ENCODE data around the gene CDH10.

DNA sequence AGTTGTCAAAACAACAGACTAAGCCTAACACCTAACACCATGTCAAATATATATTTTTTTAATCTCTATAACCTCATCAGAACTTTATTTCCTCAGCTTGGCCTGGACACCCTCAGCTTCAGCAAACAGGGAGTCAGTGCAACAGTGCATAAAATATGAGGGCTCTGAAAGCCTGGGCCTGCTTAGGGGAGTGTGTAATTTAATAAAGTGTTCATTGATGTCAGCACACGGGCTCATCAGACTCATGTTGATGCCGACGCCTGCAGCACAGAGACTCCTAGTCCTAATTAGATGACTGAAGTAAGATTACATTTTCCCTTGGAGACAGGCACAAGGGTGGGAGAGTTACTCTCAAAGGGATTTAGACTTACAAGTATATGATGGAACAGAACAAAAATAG, 37.8 kb downstream of the CDH10 start:
- TF ChIP-seq, protein P1, sequence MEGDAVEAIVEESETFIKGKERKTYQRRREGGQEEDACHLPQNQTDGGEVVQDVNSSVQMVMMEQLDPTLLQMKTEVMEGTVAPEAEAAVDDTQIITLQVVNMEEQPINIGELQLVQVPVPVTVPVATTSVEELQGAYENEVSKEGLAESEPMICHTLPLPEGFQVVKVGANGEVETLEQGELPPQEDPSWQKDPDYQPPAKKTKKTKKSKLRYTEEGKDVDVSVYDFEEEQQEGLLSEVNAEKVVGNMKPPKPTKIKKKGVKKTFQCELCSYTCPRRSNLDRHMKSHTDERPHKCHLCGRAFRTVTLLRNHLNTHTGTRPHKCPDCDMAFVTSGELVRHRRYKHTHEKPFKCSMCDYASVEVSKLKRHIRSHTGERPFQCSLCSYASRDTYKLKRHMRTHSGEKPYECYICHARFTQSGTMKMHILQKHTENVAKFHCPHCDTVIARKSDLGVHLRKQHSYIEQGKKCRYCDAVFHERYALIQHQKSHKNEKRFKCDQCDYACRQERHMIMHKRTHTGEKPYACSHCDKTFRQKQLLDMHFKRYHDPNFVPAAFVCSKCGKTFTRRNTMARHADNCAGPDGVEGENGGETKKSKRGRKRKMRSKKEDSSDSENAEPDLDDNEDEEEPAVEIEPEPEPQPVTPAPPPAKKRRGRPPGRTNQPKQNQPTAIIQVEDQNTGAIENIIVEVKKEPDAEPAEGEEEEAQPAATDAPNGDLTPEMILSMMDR (IDR thresholded peaks at IDR 0.05) = no peak
- TF ChIP-seq POLR2AphosphoS5 (IDR thresholded peaks at IDR 0.05) = no peak

All from stomach (tissue), 4 donors.